GM12865 (cell line): Measurements from ENCODE around the gene ADAMTS12.

Experiments used
- DNase-seq: peaks from one replicate; pipeline ENCODE4 v3.0.0; 2010; ENCODE audit warnings: low read depth
- H3K4me3 ChIP-seq: 2 replicates; pipeline ENCODE4 v1.5.1; 2011; ENCODE audit warnings: mild to moderate bottlenecking, low read depth, low read length, control low read depth
- TF ChIP-seq, protein P1 (sequence below): IDR thresholded peaks from 2 replicates; pipeline ENCODE4 v1.5.1; 2011; ENCODE audit warnings: low read length, control low read depth, low read depth, inconsistent platforms; ENCODE audit not compliant: insufficient read depth; ENCODE audit errors: missing control alignments

Gene ADAMTS12

DNA sequence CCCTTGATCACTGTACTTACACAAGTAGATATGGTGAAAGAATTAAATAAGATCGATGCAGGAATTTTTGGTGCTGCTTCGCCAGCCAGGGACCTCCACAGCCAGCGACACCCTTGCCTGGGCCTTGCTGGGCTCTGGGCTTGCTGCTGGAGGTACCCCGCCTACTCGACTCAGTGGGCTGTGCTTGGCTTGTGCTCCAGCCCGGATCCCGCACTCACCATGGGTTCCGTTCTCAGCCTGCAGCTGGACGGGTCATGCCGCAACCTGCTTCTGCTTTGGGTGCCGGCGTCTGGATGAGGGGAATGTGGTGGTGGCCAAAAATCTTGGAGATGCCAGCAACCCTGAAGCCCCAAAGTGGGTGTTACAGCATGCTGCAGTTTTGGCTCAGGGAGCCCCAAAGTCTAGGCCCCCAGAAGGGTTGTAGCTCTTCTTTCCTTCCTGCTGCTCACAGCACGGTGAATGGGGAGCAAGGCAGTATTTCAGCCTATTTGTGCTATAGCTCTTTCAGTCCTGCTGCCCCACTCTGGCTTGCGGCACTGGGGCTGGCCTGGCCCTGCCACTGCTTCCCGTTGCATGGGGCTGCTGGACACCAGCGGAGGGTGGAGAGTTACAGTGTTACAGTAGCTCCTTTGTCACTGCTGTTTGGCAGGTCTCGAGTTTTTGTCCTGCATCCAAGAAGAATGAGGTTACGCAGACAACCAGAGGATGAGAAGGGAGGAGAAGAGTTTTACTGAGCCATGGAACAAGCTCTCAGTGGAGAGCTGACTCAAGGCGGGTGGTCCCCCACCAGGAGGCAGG is 403.0 kb downstream of the ADAMTS12 start:
- DNase-seq, result no peak
- H3K4me3 ChIP-seq, result no peak overlapping the region
- TF ChIP-seq, protein P1, sequence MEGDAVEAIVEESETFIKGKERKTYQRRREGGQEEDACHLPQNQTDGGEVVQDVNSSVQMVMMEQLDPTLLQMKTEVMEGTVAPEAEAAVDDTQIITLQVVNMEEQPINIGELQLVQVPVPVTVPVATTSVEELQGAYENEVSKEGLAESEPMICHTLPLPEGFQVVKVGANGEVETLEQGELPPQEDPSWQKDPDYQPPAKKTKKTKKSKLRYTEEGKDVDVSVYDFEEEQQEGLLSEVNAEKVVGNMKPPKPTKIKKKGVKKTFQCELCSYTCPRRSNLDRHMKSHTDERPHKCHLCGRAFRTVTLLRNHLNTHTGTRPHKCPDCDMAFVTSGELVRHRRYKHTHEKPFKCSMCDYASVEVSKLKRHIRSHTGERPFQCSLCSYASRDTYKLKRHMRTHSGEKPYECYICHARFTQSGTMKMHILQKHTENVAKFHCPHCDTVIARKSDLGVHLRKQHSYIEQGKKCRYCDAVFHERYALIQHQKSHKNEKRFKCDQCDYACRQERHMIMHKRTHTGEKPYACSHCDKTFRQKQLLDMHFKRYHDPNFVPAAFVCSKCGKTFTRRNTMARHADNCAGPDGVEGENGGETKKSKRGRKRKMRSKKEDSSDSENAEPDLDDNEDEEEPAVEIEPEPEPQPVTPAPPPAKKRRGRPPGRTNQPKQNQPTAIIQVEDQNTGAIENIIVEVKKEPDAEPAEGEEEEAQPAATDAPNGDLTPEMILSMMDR, result no peak

DNA sequence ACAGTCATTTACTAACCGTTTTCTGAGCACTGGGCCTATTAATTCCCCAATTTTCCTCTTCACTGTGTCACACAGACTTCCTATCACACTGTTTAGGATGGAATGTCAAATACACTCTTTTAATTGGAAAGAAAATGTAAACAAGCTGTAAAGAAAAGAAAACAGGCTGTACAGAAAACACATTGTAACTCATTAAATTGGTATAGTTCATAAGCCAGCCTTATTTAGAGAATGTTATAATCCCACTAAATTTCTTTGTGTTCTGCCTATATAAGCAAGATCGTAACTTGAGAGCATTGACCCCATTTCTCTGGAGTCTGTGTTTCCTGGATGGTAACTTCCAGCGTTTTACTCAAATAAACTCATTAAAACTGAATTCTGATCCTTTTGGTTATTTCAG is 404.6 kb downstream of the ADAMTS12 start:
- no peak for DNase-seq
- H3K4me3 ChIP-seq, result no peak overlapping the region
- TF ChIP-seq, protein P1, result no peak

DNA sequence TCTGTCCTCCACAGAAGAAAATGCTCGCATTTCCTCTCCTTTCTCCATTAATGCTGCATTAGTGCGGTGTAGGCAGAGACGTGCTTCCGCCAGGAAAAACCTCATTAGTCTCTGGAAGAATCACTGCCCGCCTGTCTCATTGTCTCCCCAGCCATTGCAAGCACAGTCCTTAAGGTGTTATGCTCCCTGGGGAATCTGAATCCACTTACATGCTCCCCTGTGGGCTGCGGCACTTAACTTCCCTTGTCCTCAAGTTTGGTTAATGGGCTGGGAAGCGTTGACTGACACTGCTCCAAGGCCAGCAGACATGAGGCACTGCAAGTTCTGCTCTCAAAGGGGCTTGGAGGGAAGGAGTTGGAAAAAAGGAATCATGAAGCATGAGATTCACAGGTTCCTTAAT is 409.5 kb downstream of the ADAMTS12 start:
- no peak overlapping the region for H3K4me3 ChIP-seq
- TF ChIP-seq, protein P1, result no peak
- no peak for DNase-seq

DNA sequence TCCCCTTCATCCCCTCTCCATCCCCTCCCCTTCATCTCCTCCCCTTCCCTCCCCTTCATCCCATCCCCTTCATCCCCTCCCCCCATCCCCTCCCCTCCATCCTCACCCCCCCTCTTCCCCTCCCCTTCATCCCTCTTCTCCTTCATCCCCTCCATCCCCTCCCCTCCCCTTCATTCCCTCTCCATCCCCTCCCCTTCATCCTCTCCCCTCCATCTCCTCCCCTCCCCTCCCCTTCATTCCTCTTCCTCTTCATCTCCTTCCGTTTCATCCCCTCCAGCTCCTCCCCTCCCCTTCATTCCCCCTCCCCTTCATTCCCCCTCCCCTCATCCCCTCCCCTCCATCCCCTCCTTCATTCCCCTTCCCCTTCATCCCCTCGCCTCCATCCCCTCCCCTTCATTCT is 410.9 kb downstream of the ADAMTS12 start:
- no peak overlapping the region for H3K4me3 ChIP-seq
- TF ChIP-seq, protein P1, result no peak

DNA sequence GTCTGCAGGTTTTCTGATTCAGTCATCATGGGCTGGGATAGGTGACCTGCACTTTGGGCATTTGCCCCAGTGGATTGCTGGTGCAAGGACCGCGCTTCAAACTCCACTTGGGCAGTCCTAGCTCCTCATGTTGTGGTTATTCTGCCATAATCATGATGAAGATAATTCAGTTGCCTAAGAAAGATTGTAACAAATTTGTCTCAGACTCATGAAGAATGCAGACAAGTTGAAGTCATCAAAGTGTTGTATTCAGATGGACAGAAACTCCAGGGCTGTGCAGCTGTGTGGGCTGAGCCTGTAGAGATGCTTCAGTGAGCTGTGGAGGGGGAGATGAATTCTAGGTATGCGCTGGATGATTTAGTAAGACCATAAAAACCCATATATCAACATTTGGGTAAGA is 412.5 kb downstream of the ADAMTS12 start:
- no peak overlapping the region for H3K4me3 ChIP-seq
- TF ChIP-seq, protein P1, result no peak
- DNase-seq, result no peak

More for the DNA sequence above, 410.9 kb downstream of the ADAMTS12 start:
- DNase-seq, result no peak

DNA sequence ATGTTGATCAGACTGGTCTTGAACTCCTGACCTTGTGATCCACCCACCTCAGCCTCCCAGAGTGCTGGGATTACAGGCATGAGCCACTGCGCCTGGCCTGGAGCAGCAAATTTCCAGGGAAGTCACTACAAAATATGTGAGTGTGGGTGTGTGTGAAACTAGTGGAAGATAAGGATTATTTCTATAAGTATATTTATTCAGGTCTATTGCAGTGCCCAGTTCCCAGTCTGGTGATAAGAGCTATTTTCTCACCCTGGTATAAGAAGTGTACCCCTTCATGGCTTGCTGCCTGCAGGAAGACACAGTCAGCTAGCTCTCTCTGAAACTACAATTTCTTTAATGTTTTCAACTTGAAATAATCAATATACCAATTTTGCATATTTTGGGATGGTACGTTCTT is 414.0 kb downstream of the ADAMTS12 start:
- TF ChIP-seq, protein P1, result no peak
- H3K4me3 ChIP-seq, result no peak overlapping the region
- no peak for DNase-seq

DNA sequence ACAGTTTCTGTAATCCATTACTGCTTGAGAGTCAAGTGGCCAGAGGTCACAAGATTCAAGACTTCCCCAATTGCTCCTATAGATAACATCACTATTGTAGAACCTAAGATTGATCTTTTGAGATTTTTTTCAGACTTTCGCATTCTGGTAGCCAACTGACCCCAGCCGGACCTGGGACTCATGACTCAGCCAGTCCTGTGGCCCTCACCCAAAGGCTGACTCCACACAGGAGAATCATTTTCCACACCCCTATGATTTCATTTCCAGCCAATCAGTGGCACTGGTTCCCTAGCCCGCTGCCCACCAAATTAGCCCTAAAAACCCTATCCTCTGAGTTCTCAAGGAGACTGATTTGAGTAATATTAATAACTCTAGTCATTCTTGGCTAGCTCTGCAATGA is 414.8 kb downstream of the ADAMTS12 start:
- no peak overlapping the region for H3K4me3 ChIP-seq
- TF ChIP-seq, protein P1, result no peak
- DNase-seq, result no peak
